Measurements from ENCODE around the gene TYW5. TPM values are rescaled to one million over a fixed set of nuclear protein-coding genes. Genes with fewer than 3 reads are reported as not detected.

The TYW5 gene
- total and polyA plus RNA-seq, 8 donors: 2.0 to 4.9 (median 2.5) TPM

- 86 to 95% methylated on average over 4 of the region's 4 CpGs for WGBS, 2 donors
- H3K4me1 ChIP-seq: peaks cover 14 to 26% (median 15%) of the 10 kb centered on the region in 3 donors
- DNase-seq: no peak
These were observed 2.7 kb upstream of the TYW5 start for GRCh38 chr2:199958014-199958413.

GRCh38 chr2:199956062-199956380, 730 bp upstream of the TYW5 start:
- intact Hi-C loops (cut with DNase I): no loop called here
- DNase-seq (no peak), ATAC-seq (no peak), FAIRE-seq (no peak)
- Histone ChIP-seq H3K4me3 (peak overlapping the region; percentile 57 to 96 (median 90)), H3K27ac (peak overlapping the region; percentile 69 to 95 (median 76)), H3K27me3 (no peaks in the 10 kb centered on the region), H3K9me3 (no peaks in the 10 kb centered on the region), H3K36me3 (peaks cover 0 to 11% (median 0%) of the 10 kb centered on the region in 3 donors), H3K4me1 (peaks cover 15 to 26% (median 18%) of the 10 kb centered on the region in 3 donors)
- 0 to 1% methylated on average over 10 of the region's 10 CpGs for WGBS, 2 donors
- no peak for TF ChIP-seq CTCF (IDR thresholded peaks at IDR 0.05)

More at GRCh38 chr2:199958014-199958413, 2.7 kb upstream of the TYW5 start:
- Histone ChIP-seq H3K4me3 (no peak overlapping the region), H3K36me3 (peaks cover 0 to 24% (median 8%) of the 10 kb centered on the region in 3 donors), H3K27me3 (no peaks in the 10 kb centered on the region), H3K27ac (no peak overlapping the region), H3K9me3 (no peaks in the 10 kb centered on the region)
- ATAC-seq: no peak
- no peak for TF ChIP-seq CTCF (IDR thresholded peaks at IDR 0.05)
- no peak for FAIRE-seq
- intact Hi-C loops (cut with DNase I): no loop called here

GRCh38 chr2:199955007-199955338, 318 bp downstream of the TYW5 start:
- intact Hi-C loops (cut with DNase I): no loop called here
- FAIRE-seq (no peak), ATAC-seq (peak; percentile 60 to 72 (median 68)), DNase-seq (no peak)
- peak overlapping the region; percentile 69 to 95 (median 76) for H3K27ac ChIP-seq
- no peak for TF ChIP-seq CTCF (IDR thresholded peaks at IDR 0.05)
- no peaks in the 10 kb centered on the region for H3K9me3 ChIP-seq
- H3K27me3 ChIP-seq: no peaks in the 10 kb centered on the region
- peaks cover 15 to 26% (median 18%) of the 10 kb centered on the region in 3 donors for H3K4me1 ChIP-seq
- H3K4me3 ChIP-seq: peak overlapping the region; percentile 57 to 96 (median 90)
- H3K36me3 ChIP-seq: peaks cover 0 to under 1% (median 0%) of the 10 kb centered on the region in 3 donors
- WGBS, 2 donors: 0% methylated on average over 13 of the region's 13 CpGs

GRCh38 chr2:199951023-199951422, 4.3 kb downstream of the TYW5 start:
- DNase-seq (no peak), FAIRE-seq (no peak), ATAC-seq (no peak)
- peaks cover 6 to 10% (median 10%) of the 10 kb centered on the region in 3 donors for H3K4me1 ChIP-seq
- peaks cover 0 to 7% (median 3%) of the 10 kb centered on the region in 3 donors for H3K36me3 ChIP-seq
- 56 to 69% methylated on average over 1 of the region's 1 CpG for WGBS, 2 donors
- no peaks in the 10 kb centered on the region for H3K27me3 ChIP-seq
- TF ChIP-seq CTCF (IDR thresholded peaks at IDR 0.05): no peak
- no peak overlapping the region for H3K27ac ChIP-seq
- intact Hi-C loops (cut with DNase I): no loop called here
- H3K9me3 ChIP-seq: no peaks in the 10 kb centered on the region
- H3K4me3 ChIP-seq: no peak overlapping the region

- intact Hi-C loops (cut with DNase I): no loop called here
- no peaks in the 10 kb centered on the region for H3K9me3 ChIP-seq
- no peak overlapping the region for H3K27ac ChIP-seq
- 90 to 91% methylated on average over 5 of the region's 5 CpGs for WGBS, 2 donors
- H3K36me3 ChIP-seq: peaks cover 0 to 7% (median 3%) of the 10 kb centered on the region in 3 donors
- no peak overlapping the region for H3K4me3 ChIP-seq
- ATAC-seq: no peak
- H3K4me1 ChIP-seq: peaks cover 6 to 13% (median 10%) of the 10 kb centered on the region in 3 donors
- no peak for DNase-seq
- no peak for FAIRE-seq
- TF ChIP-seq CTCF (IDR thresholded peaks at IDR 0.05): no peak
- H3K27me3 ChIP-seq: no peaks in the 10 kb centered on the region
These were observed 4.9 kb downstream of the TYW5 start for GRCh38 chr2:199950396-199950795.
